ENCODE data around the gene SERPINI1. TPM values are rescaled to one million over a fixed set of nuclear protein-coding genes. Genes with fewer than 3 reads are reported as not detected.

The SERPINI1 gene
- total RNA-seq, 1 donor from 2014 or later, result 1.5 TPM

Other genes starting within 250 kb of the SERPINI1 start
- gene WDR49, start 81.8 kb upstream of the SERPINI1 start, total RNA-seq, result 0.47 TPM in 1 of 2 replicates, not detected in the other
- 65.2 and 75.2 TPM in 2 replicates for gene PDCD10, start 829 bp upstream of the SERPINI1 start, total RNA-seq